Measurements from ENCODE around the gene AUTS2.

DNA sequence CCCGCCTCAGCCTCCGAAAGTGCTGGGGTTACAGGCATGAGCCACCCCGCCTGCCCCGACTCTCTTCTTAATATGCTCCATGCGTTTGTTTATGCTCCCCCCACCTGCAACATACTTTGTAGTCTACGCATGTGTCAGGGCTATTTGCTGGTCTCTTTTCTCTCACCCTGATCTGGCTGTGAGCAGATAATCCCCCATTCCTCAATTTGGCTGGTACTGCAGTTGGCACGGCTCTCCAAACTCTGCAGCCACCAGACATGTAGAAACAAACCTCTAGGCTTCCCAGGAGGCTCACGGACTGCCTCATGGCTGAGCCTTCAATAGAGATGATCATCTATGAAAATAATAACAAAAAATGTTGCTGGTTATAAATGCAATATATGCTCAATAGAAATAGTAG is 993.4 kb downstream of the AUTS2 start:
- TF ChIP-seq, protein P1, sequence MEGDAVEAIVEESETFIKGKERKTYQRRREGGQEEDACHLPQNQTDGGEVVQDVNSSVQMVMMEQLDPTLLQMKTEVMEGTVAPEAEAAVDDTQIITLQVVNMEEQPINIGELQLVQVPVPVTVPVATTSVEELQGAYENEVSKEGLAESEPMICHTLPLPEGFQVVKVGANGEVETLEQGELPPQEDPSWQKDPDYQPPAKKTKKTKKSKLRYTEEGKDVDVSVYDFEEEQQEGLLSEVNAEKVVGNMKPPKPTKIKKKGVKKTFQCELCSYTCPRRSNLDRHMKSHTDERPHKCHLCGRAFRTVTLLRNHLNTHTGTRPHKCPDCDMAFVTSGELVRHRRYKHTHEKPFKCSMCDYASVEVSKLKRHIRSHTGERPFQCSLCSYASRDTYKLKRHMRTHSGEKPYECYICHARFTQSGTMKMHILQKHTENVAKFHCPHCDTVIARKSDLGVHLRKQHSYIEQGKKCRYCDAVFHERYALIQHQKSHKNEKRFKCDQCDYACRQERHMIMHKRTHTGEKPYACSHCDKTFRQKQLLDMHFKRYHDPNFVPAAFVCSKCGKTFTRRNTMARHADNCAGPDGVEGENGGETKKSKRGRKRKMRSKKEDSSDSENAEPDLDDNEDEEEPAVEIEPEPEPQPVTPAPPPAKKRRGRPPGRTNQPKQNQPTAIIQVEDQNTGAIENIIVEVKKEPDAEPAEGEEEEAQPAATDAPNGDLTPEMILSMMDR (IDR thresholded peaks at IDR 0.05; ENCODE audit: insufficient read depth, low read length, poor library complexity, severe bottlenecking), result no peak
- TF ChIP-seq EZH2phosphoT487 (conservative IDR thresholded peaks at IDR 0.05; ENCODE audit: low read length), result no peak

Measured in SU-DHL-6 (cell line).